Keratinocyte (primary cell): Measurements from ENCODE around the gene TAOK3.

ENCODE experiments used
- CTCF ChIP-seq, 3 experiments: IDR thresholded peaks in 1 of 3; conservative IDR thresholded peaks in 1 of 3; optimal IDR thresholded peaks in 1 of 3; 2 replicates in 2 of 3; 3 replicates in 1 of 3; pipeline versions ENCODE3 to v1.5.1; 2011; ENCODE audit warnings: low read length in 3 of 3, mild to moderate bottlenecking in 3 of 3, moderate library complexity in 2 of 3, control low read depth in 1 of 3, inconsistent platforms in 1 of 3; ENCODE audit not compliant: insufficient read depth in 2 of 3; ENCODE audit errors: extremely low read depth in 1 of 3
- EZH2 ChIP-seq: IDR thresholded peaks from one replicate; pipeline ENCODE4 v1.6.1; 2012; ENCODE audit warnings: inconsistent platforms, mild to moderate bottlenecking, low read length, moderate library complexity

DNA sequence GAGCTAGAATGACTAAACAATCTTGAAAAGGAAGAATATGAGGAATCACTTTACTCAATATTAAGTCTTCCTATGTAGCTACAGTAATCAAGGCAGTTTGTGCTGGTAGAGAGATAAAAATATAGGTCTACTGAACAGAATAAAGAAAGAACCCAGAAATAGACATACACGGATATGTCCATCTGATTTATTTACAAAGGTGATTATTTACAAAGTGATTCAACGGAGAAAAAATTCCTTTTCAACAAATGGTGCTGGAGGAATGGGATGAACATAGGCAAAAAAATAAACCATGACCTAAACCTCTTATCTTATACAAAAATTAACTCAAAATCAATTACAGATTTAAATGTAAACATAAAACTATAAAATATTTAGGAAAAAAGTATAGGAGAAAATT, 36.6 kb downstream of the TAOK3 start:
- TF ChIP-seq CTCF (optimal IDR thresholded peaks at IDR 0.05 in 1 of 3, IDR thresholded peaks at IDR 0.05 in 1 of 3, conservative IDR thresholded peaks at IDR 0.05 in 1 of 3; ENCODE audit: extremely low read depth in 1 of 3, insufficient read depth in 2 of 3, low read length in 3 of 3) (no peak), EZH2 (no peak)
